Neural progenitor cell (in vitro differentiated cells): Measurements from ENCODE around the gene FAM3C.

Experiments
- CTCF ChIP-seq: fragments of 200-600 bp; sonication (generic); IDR thresholded peaks from 2 replicates; pipeline ENCODE4 v1.5.1; 2017; ENCODE audit warnings: antibody characterized with exemption, mild to moderate bottlenecking
- EZH2 ChIP-seq: fragments of 200-600 bp; sonication (generic); IDR thresholded peaks from 2 replicates; pipeline ENCODE4 v1.6.1; 2017; ENCODE audit warnings: antibody characterized with exemption, mild to moderate bottlenecking, moderate library complexity
- EZH2phosphoT487 ChIP-seq: fragments of 200-600 bp; sonication (generic); IDR thresholded peaks from 2 replicates; pipeline ENCODE4 v1.6.1; 2017; ENCODE audit warnings: antibody characterized with exemption

DNA sequence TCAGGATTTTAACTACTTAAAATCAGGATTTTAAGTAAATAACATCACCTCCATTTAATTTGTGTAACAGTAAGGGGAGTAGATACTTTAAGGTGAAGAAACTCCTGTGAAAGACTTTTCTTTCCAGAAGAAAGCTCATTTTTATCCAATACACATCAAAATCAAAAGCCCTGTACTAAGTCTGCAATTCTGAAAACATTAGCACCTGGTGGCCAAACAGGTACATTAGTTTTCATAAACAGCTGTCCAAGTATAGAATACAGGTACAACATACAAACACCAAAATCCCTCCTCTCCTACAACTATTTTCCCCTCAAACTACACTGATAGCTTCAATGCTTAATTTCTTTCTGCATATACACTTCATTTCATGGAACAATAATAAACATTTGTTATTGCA is 22.9 kb downstream of the FAM3C start:
- TF ChIP-seq EZH2phosphoT487 = no peak
- TF ChIP-seq CTCF = no peak
- no peak for TF ChIP-seq EZH2
